ENCODE data around the gene EML6.
"Not testable (repeated sequence)": the region's sequence is repeated elsewhere in the genome, so short reads cannot be mapped to it uniquely, and the experiment has no call there.

The EML6 gene

GRCh38 chr2:54806975-54807374 lies 83.5 kb downstream of the EML6 start:
- DNase-seq = no peak

DNA sequence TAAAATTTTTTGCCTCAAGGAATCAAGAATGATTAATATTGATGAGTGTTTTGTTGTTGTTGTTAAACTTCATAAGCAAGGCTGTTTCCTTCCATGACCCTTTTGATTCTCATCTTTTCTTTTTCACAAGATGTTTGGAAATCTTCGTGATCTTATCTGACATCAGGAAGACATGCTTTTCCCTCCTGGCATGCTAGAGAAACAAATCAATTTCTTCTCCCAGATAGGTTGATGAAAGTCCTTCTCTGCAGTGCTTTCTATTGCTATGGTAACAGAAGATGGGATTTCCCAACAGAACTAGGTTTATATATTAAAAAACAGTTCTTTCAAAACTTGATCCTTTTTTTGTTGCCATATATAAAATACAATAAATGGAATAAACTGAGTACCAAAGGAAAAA lies 85.2 kb downstream of the EML6 start:
- no peak for DNase-seq

DNA sequence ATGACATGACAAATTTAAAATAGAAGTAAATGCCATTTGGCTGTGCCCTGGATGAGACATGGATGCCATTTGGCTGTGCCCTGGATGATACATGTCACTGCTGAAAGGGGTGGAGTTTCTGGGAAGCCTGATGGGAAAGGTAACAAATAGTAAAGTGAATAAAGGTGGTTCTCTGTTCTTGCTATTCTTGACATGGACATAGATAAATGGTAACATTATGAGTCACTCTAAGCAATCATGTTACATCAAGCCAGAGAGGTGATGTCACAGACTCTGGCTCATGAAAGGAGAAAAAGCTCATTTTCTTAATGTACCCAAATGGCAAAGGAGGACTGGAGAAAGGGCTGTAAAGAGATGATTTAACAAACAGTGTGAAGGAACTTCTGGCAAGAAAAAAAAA lies 86.4 kb downstream of the EML6 start:
- no peak for DNase-seq

DNA sequence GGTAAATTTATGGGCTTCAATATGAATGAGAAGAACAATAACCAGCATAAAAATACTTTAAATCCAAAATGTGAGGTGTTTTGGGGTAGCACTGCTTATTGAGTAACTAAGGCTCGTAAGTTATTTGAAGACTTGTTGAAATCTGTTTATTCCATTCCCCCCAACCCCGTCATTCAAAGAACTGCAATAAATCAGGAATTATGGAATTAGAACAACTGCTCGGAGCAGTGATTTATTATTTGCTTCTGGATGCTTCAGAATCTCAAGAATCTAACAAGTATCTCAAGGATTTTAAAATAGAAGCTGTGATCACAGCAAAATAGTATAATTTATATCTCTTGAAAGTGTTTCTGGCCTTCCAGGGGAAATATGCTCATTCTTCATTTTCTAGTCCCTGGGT lies 86.8 kb downstream of the EML6 start:
- DNase-seq = no peak

DNA sequence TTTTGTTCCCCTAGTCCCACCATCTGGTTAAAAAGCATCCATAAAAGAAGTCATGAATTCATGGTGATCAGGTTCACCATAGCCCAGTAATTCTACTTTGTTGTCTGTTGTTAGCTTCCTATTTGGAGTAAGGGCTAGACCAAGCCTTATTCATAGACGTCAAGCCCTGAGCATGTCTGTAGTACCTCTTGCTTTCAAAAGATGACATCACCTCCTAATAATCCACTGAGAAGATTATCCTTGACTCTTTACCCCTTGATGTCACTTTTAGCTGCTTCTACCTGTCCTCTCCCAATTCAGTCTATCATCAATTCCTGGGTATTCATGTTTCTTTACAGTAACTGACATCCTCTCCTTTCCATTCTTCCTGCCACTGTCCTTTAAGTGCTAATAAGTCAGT lies 90.1 kb downstream of the EML6 start:
- no peak for DNase-seq

DNA sequence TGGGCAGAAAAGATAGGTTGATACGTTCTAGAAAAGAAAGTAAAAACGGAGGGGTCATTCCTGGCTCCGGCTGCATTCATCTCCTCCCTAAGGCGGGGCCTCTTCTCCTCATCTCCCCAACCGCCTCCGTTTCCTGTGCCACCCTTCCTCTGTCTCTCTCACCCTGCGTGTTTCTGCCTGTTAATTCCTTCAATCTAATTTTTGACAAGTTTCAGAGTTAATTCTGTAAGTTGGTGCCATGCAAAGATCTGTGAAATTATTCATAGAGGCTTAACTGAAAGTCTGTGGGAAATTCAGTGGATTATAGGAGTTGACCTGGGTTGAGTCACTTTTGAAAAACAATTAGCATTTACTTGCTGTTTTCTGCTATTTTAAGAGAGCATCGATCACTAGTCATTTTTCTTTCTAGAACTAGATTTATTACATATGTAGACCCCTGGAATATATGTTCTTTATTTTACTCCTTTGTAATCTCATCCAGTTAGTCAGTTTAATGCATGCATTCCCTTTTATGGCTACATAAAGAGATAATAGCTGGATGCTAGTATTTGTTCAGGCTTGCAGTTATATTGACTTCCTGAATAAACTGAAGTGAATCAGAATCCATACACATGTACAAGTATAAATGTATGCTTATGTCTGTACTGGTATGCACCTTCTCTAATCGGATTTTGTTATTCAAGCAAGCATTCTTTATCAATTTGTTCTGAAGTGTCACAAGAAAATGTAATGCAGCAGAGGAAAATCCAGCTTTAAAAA lies 91.1 kb downstream of the EML6 start:
- no peak for DNase-seq

DNA sequence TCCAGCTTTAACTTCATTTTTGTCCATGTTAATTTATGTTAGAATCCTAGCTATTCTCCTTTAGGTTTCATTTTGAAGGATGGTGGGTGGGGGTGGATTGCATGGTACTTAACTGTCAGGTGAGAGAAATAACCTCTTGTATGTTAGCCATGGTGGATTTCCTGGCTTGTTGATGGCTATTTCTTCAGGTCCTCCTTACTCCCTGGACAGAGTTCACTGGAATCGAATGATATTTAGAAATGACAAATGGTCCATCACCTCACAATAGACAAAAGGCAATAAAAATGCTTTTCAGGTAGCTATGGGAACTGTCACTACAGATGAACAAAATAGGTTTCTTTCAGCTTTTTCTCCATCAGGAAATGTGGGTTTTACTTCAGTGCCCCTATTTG lies 91.7 kb downstream of the EML6 start:
- no peak for DNase-seq

DNA sequence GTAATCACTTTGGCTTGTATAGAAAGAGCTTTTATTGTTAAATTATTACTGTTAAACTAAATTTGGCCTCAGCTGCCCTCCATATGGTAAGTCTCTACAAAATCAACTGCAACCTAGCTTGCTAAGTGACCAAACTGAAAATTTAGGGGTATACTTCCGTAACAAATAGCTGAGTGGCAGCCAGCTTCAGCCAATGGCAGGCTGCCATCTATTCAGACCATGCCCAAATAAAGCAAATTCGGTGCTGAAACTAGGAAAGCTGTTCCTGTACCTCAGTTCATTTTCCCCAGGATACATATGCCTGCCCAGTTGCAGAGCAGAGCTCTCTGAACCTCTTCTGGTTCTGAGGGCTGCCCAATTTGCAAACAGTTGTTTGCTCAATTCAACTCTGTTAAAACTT lies 94.8 kb downstream of the EML6 start:
- DNase-seq = no peak

DNA sequence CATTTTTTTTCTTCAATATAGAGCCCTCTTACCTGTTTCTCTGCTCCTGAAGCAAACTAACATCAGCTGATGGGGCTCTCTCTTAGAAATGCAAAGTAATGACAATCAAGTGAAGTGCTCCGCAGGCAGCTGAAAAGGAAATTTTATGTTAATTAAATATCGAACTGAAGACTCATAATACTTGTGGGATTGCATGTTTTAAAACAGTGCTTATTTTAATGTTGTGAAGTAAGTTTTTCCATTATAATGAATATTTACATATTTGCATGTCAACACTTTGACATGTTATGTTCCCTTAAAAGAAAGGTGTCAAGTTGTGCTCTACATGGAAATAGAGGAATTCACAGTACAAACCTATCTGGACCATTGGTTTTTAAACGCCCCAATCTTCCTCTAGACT lies 97.1 kb downstream of the EML6 start:
- no peak for DNase-seq

DNA sequence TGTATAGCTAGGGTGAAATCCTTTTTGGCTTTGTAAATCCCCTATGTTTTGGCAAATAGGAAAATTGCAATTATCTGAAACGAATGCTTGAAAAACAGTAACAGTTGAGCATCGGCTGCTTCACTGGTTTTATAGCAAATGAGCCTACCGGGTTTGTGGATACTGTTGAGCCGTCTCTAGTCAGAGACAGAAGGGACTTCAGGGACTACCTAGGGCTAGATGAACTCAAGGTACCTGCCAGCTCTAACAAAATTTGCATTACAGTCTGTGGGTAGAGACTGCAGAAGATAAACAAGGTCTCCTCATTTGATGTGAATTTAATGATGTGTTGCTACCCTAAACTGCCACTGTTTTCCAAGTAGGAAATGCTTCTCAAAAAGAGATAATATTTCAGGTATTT lies 101.1 kb downstream of the EML6 start:
- no peak for DNase-seq

DNA sequence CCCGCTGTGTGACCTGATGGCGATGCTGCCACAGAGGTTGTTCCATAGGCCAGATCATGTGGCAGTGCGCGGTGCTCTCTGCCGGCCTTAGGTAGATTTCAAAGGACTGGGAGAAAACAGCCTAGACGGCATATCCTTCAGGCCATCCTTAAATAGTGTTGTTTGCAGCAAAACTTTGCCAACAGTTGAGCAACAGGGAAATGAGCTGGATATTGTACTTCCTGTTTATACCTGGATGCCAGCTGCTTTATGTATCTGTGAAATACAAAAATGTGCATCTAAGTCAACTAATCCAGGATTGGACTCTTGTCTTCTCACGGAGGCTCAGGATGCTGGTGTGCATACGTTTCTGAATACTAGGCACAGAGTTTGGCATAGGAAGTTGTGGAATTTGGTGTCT lies 107.1 kb downstream of the EML6 start:
- no peak for DNase-seq

DNA sequence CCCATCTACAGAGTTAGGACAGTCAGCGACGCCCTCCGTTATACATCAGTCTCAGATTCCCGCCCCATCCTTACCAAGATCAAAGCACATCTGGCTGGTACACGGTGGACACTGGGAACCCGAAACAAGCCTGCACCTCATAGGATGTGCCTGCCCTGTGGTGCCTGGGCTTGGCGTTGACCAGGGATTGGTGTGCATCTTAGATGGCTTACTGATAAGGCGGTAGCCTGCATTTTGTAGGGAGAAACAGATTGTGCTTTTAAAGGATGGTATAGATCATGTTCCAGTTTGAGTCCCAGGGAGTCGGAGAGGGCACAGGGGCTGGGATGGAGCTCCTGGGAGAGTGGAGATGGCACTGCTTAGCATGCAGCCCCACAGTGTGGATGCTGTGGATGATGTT lies 108.0 kb downstream of the EML6 start:
- DNase-seq = no peak

DNA sequence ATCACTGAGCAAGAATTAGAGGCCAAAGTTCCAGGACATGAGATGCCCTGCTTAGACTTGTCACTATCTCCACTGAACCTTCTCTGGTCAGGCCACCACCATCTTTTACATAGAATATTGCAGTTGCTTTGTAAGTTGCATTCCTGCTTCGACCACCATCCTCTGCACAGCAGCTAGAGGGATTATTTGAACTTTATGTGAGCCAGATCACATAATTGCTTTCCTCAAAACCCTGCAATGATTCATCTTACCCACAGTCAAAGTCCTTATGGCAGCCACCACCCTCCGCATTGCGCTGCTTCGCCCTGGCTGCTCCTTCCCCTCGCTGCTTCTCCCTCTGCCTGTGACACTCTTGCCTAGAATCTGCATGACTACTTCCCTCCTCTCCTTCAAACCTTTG lies 111.3 kb downstream of the EML6 start:
- DNase-seq = no peak

DNA sequence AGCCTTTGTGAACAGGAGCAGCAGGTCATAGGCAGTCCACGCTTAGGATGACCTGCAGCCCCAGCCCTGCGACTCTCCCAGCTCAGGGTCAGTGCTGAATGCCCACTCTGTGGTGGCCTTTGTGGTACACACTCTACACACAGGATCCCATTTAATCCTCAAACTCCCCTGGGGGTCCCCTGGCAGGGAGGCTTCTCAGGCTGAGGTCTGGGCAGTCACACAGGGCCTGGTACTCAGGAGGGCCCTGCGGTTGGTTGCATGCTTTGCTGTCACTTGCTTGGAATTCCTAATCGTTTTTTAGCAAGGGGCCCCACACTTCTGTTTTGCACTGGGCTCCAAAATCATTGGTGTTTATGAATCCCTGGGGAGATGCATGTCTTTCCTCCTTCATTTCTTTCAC lies 113.0 kb downstream of the EML6 start:
- DNase-seq = no peak

DNA sequence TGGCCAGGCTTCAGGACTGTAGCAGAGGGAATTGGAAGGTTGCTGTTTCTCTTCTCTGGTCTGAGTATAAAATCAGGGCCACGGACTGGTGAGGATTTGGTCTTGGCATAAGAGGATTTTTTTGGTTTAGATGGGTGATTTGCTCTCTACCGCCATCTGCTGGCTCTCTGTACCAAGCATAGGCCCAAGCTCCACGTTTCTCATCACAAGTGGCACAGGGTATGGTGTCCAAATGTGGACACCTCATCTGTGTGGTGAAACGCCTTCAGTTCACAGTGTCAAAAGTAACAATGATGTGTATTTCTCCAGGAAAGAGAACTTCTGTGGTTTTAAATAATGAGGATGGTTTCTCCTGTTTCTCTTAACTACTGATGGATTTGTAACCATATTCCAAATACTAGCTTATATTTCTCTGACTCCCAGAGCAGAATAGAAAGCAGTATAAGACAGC lies 115.1 kb downstream of the EML6 start:
- peak; percentile 70 to 71 for DNase-seq

- DNase-seq = no peak
These were observed 116.2 kb downstream of the EML6 start for GRCh38 chr2:54839461-54840255.

DNA sequence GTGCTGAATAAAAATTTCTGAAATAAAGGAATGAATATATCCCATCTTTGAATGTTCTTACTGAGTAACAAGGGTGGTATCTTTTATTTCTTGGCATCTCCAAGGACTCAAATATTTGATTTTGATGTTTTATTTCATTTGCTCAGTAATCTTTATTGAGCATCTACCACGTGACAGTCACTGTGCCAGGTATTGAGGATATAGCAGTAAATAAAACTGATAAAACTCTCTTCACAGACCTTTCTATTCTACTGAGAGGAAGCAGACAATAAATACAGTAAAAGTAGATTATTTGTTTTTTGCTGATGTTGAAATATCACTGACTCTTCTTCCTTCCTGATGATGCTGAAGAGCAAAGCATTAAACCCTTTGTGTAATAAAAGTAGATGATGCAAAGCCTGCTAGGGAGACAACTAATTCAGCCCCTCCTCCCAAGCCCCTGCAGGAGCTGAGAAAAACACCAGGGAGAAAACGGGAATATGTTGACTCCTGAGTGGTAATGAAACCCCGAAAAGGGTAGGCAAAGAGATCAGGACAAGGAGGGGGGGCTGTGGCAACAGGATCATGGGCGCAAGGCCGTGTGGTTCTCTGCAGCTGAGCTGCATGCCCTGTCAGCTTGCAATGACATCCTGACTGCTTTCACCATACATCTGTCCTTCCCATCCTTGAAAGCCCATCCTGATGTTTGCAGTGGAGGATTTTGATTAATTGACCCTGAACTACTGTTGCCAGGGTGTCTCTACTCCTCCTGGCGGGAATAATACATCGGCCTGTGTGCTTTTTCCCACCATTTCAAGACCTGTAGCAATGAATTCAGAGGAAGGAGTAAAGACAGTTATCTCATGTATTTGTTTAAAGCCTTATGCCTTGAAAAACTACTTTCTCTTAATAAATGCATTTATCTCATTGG lies 117.4 kb downstream of the EML6 start:
- no peak for DNase-seq

GRCh38 chr2:54841500-54841899 lies 118.0 kb downstream of the EML6 start:
- DNase-seq = not testable (repeated sequence)

- DNase-seq = no peak
These were observed 121.6 kb downstream of the EML6 start for GRCh38 chr2:54845094-54845493.

GRCh38 chr2:54845514-54845913 lies 122.1 kb downstream of the EML6 start:
- no peak for DNase-seq

DNA sequence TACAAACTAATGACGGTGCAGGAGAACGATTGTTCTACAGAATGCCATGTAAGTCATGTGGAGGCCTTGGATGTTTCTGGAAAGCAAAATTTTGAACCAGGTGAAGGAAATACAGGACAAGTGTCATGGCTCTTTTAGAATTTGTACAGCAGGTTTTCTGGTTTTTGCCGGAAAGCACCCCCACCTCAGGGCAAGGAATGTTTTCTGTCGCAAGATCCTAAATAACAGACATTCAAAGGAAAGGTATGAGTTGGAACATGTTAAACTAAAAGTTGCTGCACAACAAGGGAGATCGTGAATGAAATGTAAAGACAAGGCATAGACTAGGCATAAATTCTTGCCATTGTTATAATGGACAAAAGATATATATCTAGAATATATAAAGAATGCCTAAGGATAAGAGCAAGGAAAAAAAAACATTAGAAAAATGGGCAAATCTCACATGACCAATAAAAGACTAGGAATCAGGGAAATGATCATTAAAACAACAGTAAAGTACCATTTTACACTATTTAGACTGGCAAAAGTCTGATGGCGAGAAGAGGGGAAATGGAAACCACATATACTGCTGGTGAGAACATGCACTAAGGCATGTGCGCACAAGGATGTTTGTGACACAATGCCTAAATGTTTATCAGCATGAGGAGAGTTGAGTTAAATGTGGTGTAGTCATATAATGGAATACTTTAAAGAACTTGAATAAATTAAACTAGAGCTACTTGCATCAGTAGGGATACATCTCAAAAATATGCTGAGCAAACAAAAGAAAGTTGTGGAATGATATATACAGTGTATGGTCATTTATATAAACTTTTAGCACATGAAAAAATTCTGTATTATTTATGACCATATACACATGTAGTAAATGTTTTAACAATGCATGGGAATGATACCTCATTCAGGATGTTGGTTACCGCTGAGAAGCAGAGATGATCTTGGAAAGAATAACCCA lies 127.0 kb downstream of the EML6 start:
- no peak for DNase-seq

GRCh38 chr2:54853616-54854310 lies 130.3 kb downstream of the EML6 start:
- DNase-seq = no peak
